SU-DHL-6 (cell line): ENCODE measurements around the gene PTPRG.

Source experiments
- CTCF ChIP-seq: fragments of 200-600 bp; sonication (generic); IDR thresholded peaks from one replicate; pipeline ENCODE4 v1.5.1; 2017; ENCODE audit warnings: antibody characterized with exemption, mild to moderate bottlenecking, low read length, moderate library complexity; ENCODE audit not compliant: insufficient read depth, poor library complexity, severe bottlenecking
- EZH2phosphoT487 ChIP-seq: fragments of 200-600 bp; sonication (generic), shearing (Covaris generic); conservative IDR thresholded peaks from 2 replicates; pipeline ENCODE4 v1.6.1; 2018; ENCODE audit warnings: mild to moderate bottlenecking, antibody characterized with exemption, low read length, moderate library complexity, mixed read lengths

- no peak for TF ChIP-seq CTCF
- TF ChIP-seq EZH2phosphoT487: no peak
Measured at GRCh38 chr3:61616586-61616985, 55.2 kb downstream of the PTPRG start.
